Lung (tissue), 12 donors: ENCODE data around the gene LRRC8D. TPM values are rescaled to one million over a fixed set of nuclear protein-coding genes. Genes with fewer than 3 reads are reported as not detected.

Experiments
- ATAC-seq: fragments of 200-7000 bp; cut with Tn5 transposase; one replicate; pipeline ENCODE4 v1.9.1; 2020; ENCODE audit warnings: moderate number of reproducible peaks; ENCODE audit not compliant: insufficient read depth, low FRiP score
- DNase-seq, 3 donors: peaks; one replicate each; pipeline ENCODE4 v3.0.0-alpha.2; 2013 to 2017
- H3K27ac ChIP-seq, 2 donors: one replicate each; pipeline ENCODE4 v1.5.1; 2013; ENCODE audit warnings: mild to moderate bottlenecking in 2 of 2, moderate library complexity in 2 of 2, control low read depth in 1 of 2, inconsistent platforms in 1 of 2, low read depth in 1 of 2, low read length in 1 of 2
- H3K27me3 ChIP-seq, 3 donors: one replicate each; pipeline ENCODE4 v1.5.1; 2013; ENCODE audit warnings: low read length in 2 of 3; ENCODE audit not compliant: control insufficient read depth in 3 of 3, insufficient read depth in 3 of 3
- H3K36me3 ChIP-seq, 4 donors: one replicate each; pipeline ENCODE4 v1.5.1; 2013; ENCODE audit warnings: low read length in 4 of 4, mild to moderate bottlenecking in 1 of 4, moderate library complexity in 1 of 4; ENCODE audit not compliant: control insufficient read depth in 4 of 4, insufficient read depth in 4 of 4
- H3K4me1 ChIP-seq, 5 donors: one replicate each; pipeline ENCODE4 v1.5.1; 2013; ENCODE audit warnings: low read length in 5 of 5, mild to moderate bottlenecking in 2 of 5, moderate library complexity in 1 of 5; ENCODE audit not compliant: control insufficient read depth in 5 of 5, insufficient read depth in 5 of 5
- H3K4me3 ChIP-seq: one replicate; pipeline ENCODE4 v1.5.1; 2013; ENCODE audit warnings: mild to moderate bottlenecking, control low read depth, moderate library complexity
- H3K9ac ChIP-seq, 2 donors: one replicate each; pipeline ENCODE4 v1.5.1; 2013; ENCODE audit warnings: low read length in 2 of 2, control low read depth in 1 of 2; ENCODE audit not compliant: insufficient read depth in 1 of 2
- H3K9me3 ChIP-seq, 4 donors: one replicate each; pipeline ENCODE4 v1.5.1; 2013; ENCODE audit warnings: low read length in 3 of 4, mild to moderate bottlenecking in 1 of 4, moderate library complexity in 1 of 4; ENCODE audit not compliant: control insufficient read depth in 4 of 4, insufficient read depth in 3 of 4
- CTCF ChIP-seq: IDR thresholded peaks from 2 replicates; pipeline ENCODE4 v1.5.1; 2012; ENCODE audit warnings: mild to moderate bottlenecking; ENCODE audit errors: control extremely low read depth, extremely low read depth
- WGBS, 2 donors: extraction: QIAGEN DNeasy Blood & Tissue Kit; methylation state at CpG; one replicate each; pipeline ENCODE4 v1.1.7; 2013; 5-methylcytosine and 5-hydroxymethylcytosine counted together
- polyA plus RNA-seq, 2 donors: library from polyadenylated mRNA; stranded (reverse); fragments of 200-250 nt; gene quantifications; one replicate each; pipeline ENCODE4 v1.2.1, GENCODE V29; 2013
- total RNA-seq, 2 donors: library from RNA; depleted of rRNA in 1 of 2; stranded (reverse); fragments of >200 nt in 1 of 2; gene quantifications; one replicate each; pipeline ENCODE4 v1.2.1, GENCODE V29; 2014 to 2021
- donor health status: control.
- donor health status: control.
- donor health status: Bipolar disorder and iron deficiency.
- donor health status: healthy.
- donor health status: DM: yes; HTN: yes; CAD: no.

LRRC8D gene
- total and polyA plus RNA-seq, 4 donors = 5.1 to 24.2 (median 11.3) TPM

GRCh38 chr1:89942014-89942413 lies 121.2 kb downstream of the LRRC8D start:
- Histone ChIP-seq H3K9me3 (no peaks in the 10 kb centered on the region), H3K9ac (no peak overlapping the region), H3K4me3 (no peak overlapping the region), H3K27me3 (no peaks in the 10 kb centered on the region), H3K4me1 (peaks cover 0 to 25% (median 12%) of the 10 kb centered on the region in 5 donors), H3K36me3 (peaks cover 0 to 5% (median 0%) of the 10 kb centered on the region in 4 donors), H3K27ac (no peak overlapping the region)
- ATAC-seq = no peak
- DNase-seq = no peak
- WGBS, 2 donors = 84 to 95% methylated on average over 2 of the region's 2 CpGs
- no peak for TF ChIP-seq CTCF

- no peak for ATAC-seq
These were observed 122.2 kb downstream of the LRRC8D start for GRCh38 chr1:89942825-89943658.

DNA sequence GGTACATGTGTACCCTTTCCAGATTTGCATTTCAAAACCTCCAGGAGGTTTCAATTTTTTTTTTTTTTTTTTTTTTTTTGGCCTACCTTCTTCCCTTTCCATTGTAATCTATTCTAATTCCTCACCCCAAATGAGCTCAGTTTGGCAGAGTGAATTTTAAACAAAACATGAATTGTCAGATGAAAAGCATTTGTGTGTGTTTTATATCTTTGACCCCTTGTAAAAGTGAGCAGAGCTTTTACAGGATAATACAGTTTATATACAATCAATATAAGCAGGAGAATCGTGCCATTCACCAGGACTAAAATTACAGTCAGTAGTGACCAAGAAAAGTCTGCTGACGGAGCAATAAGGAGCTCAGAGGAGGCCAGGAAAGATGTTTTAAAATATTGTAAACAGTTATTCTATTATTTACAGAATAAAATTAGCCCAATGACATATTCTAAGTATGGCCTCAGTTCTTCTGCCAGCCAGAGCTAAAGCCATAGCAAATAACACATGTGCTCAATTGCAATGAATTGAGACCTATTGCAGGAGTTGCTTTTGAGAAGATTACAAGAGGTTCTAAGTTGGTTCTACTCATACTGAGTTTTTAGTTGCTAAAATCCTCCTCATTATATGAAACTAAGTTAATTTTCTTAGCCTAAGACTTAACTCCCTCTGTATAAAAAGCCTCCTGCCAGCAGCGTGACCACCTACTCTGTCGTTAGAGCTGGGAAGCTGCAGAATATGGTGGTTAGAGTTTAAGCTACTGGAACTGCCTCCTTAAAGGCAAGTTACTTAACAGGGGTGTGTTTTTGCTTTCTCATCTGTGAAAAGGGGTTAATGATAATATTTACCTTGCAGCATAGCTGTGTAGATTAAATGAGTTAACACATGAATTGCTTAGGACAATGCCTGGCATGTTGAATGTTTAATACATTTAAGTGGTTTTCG lies 123.3 kb downstream of the LRRC8D start:
- Histone ChIP-seq H3K27ac (no peak overlapping the region), H3K9me3 (no peaks in the 10 kb centered on the region), H3K4me1 (peaks cover 0 to 25% (median 5%) of the 10 kb centered on the region in 5 donors), H3K36me3 (no peaks in the 10 kb centered on the region), H3K4me3 (no peak overlapping the region), H3K27me3 (no peaks in the 10 kb centered on the region), H3K9ac (no peak overlapping the region)
- DNase-seq (peak; percentile 22 to 78 (median 75)), ATAC-seq (no peak)
- 68 to 84% methylated on average over 5 of the region's 5 CpGs for WGBS, 2 donors
- no peak for TF ChIP-seq CTCF

More at GRCh38 chr1:89942825-89943658, 122.2 kb downstream of the LRRC8D start:
- Histone ChIP-seq H3K9me3 (no peaks in the 10 kb centered on the region), H3K27me3 (no peaks in the 10 kb centered on the region), H3K4me3 (no peak overlapping the region), H3K36me3 (peaks cover 0 to 5% (median 0%) of the 10 kb centered on the region in 4 donors), H3K27ac (no peak overlapping the region), H3K9ac (no peak overlapping the region), H3K4me1 (peaks cover 0 to 25% (median 11%) of the 10 kb centered on the region in 5 donors)
- WGBS, 2 donors = 72 to 82% methylated on average over 8 of the region's 8 CpGs
- TF ChIP-seq CTCF = no peak
- DNase-seq = peak in 2 of 3 donors; percentile 57 to 58
